ENCODE results near the gene KCNE1.

Gene KCNE1

GRCh38 chr21:34536311-34536710 is 24.3 kb upstream of the KCNE1 start:
- WGBS (ENCODE audit: insufficient coverage, insufficient read length): no CpG with 5 or more reads among the region's 8 CpGs
- no peaks in the 10 kb centered on the region for H3K27me3 ChIP-seq (ENCODE audit: control insufficient read depth, insufficient read depth, low read length)
- H3K27ac ChIP-seq (ENCODE audit: low read length): no peak overlapping the region
- H3K36me3 ChIP-seq (ENCODE audit: control insufficient read depth, insufficient read depth, low read length): no peaks in the 10 kb centered on the region
- H3K4me3 ChIP-seq (ENCODE audit: low read length): no peak overlapping the region
- H3K4me1 ChIP-seq (ENCODE audit: control insufficient read depth, insufficient read depth, low read length): no peaks in the 10 kb centered on the region; the same call in 1 of the 2 replicates
- DNase-seq (ENCODE audit: low read depth, low spot score): no peak
- no peaks in the 10 kb centered on the region for H3K9me3 ChIP-seq (ENCODE audit: control insufficient read depth, insufficient read depth, low read length)

GRCh38 chr21:34535886-34536285 is 23.9 kb upstream of the KCNE1 start:
- no peaks in the 10 kb centered on the region for H3K9me3 ChIP-seq (ENCODE audit: control insufficient read depth, insufficient read depth, low read length)
- DNase-seq (ENCODE audit: low read depth, low spot score): no peak
- no CpG with 5 or more reads among the region's 3 CpGs for WGBS (ENCODE audit: insufficient coverage, insufficient read length)
- peaks cover 1% of the 10 kb centered on the region; the same call in 1 of the 2 replicates for H3K4me1 ChIP-seq (ENCODE audit: control insufficient read depth, insufficient read depth, low read length)
- no peaks in the 10 kb centered on the region for H3K27me3 ChIP-seq (ENCODE audit: control insufficient read depth, insufficient read depth, low read length)
- no peak overlapping the region for H3K4me3 ChIP-seq (ENCODE audit: low read length)
- H3K27ac ChIP-seq (ENCODE audit: low read length): no peak overlapping the region
- H3K36me3 ChIP-seq (ENCODE audit: control insufficient read depth, insufficient read depth, low read length): no peaks in the 10 kb centered on the region

GRCh38 chr21:34534522-34534921 is 22.5 kb upstream of the KCNE1 start:
- Histone ChIP-seq H3K27me3 (ENCODE audit: control insufficient read depth, insufficient read depth, low read length) (no peaks in the 10 kb centered on the region), H3K9me3 (ENCODE audit: control insufficient read depth, insufficient read depth, low read length) (no peaks in the 10 kb centered on the region), H3K27ac (ENCODE audit: low read length) (no peak overlapping the region), H3K36me3 (ENCODE audit: control insufficient read depth, insufficient read depth, low read length) (no peaks in the 10 kb centered on the region), H3K4me3 (ENCODE audit: low read length) (no peak overlapping the region), H3K4me1 (ENCODE audit: control insufficient read depth, insufficient read depth, low read length) (peaks cover 1% of the 10 kb centered on the region; the same call in 1 of the 2 replicates)
- DNase-seq (ENCODE audit: low read depth, low spot score): no peak
- no CpG with 5 or more reads among the region's 4 CpGs for WGBS (ENCODE audit: insufficient coverage, insufficient read length)

DNA sequence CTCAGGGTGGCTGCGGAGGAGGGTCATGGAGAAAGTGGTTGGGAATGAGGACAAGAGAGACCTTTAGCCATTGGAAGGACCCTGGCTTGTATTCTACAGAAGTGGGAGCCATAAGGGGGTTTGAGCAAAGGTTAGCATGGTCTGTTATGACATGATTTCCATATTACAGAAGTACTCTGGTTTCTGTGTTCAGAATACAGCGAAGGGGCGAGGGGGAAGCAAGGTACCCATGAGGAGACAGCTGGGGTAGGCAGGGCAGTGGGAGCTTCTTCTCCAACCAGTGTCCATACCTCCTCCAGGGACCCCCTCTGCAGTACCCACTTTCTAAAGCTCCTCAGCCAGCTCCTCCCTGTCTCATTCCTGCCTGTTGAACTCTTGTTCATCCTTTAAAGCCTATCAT is 21.9 kb upstream of the KCNE1 start:
- DNase-seq (ENCODE audit: low read depth, low spot score): no peak
- Histone ChIP-seq H3K4me3 (ENCODE audit: low read length) (no peak overlapping the region), H3K36me3 (ENCODE audit: control insufficient read depth, insufficient read depth, low read length) (no peaks in the 10 kb centered on the region), H3K9me3 (ENCODE audit: control insufficient read depth, insufficient read depth, low read length) (no peaks in the 10 kb centered on the region), H3K27me3 (ENCODE audit: control insufficient read depth, insufficient read depth, low read length) (no peaks in the 10 kb centered on the region), H3K27ac (ENCODE audit: low read length) (no peak overlapping the region), H3K4me1 (ENCODE audit: control insufficient read depth, insufficient read depth, low read length) (peaks cover 1% of the 10 kb centered on the region; the same call in 1 of the 2 replicates)
- WGBS (ENCODE audit: insufficient coverage, insufficient read length): no CpG with 5 or more reads among the region's 3 CpGs

DNA sequence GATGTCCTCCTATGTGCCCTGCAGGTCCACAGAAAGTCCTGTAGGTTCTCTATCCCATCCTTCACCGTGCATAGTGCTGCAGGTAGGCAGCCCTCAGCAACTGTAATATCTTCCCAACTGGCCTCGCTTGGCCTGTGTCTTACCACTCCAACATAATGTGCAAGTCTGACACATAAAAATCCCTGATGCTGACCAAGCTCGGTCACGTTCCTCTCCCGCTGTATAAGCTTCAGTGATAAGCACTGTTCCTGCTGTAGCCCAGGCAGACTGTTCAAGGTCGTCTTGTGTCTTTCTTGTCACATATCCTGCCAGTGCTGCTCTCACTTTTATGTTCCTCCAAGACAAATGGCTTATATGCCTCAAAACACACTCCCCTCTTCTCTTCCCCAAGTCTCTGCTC is 19.4 kb upstream of the KCNE1 start:
- Histone ChIP-seq H3K27me3 (ENCODE audit: control insufficient read depth, insufficient read depth, low read length) (no peaks in the 10 kb centered on the region), H3K4me3 (ENCODE audit: low read length) (no peak overlapping the region), H3K36me3 (ENCODE audit: control insufficient read depth, insufficient read depth, low read length) (no peaks in the 10 kb centered on the region), H3K4me1 (ENCODE audit: control insufficient read depth, insufficient read depth, low read length) (peaks cover 1% of the 10 kb centered on the region; the same call in 1 of the 2 replicates), H3K27ac (ENCODE audit: low read length) (no peak overlapping the region), H3K9me3 (ENCODE audit: control insufficient read depth, insufficient read depth, low read length) (no peaks in the 10 kb centered on the region)
- no peak for DNase-seq (ENCODE audit: low read depth, low spot score)
- no CpG with 5 or more reads among the region's 6 CpGs for WGBS (ENCODE audit: insufficient coverage, insufficient read length)

DNA sequence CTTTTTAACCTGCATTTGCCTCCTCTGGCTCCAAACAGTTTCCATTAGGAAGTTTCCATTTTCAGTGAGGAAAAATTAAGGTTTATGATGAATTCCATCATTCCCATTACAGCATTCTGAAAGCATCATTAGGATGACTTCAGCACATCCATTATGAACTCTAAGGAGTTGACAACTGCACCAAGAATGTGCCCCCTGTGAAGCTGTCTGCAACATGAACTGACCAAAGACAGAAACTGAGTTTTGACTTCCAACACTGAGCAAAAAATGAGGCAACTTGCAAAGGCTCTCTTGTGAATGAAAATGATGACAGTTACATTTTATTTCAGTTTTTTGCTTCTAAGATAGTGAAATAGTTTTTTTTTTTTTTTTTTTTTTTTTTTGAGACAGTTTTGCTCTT is 18.3 kb upstream of the KCNE1 start:
- H3K4me3 ChIP-seq (ENCODE audit: low read length): no peak overlapping the region
- no peak overlapping the region for H3K27ac ChIP-seq (ENCODE audit: low read length)
- H3K27me3 ChIP-seq (ENCODE audit: control insufficient read depth, insufficient read depth, low read length): no peaks in the 10 kb centered on the region
- H3K4me1 ChIP-seq (ENCODE audit: control insufficient read depth, insufficient read depth, low read length): peaks cover 1% of the 10 kb centered on the region; the same call in 1 of the 2 replicates
- no peaks in the 10 kb centered on the region for H3K9me3 ChIP-seq (ENCODE audit: control insufficient read depth, insufficient read depth, low read length)
- no peaks in the 10 kb centered on the region for H3K36me3 ChIP-seq (ENCODE audit: control insufficient read depth, insufficient read depth, low read length)
- no peak for DNase-seq (ENCODE audit: low read depth, low spot score)

- Histone ChIP-seq H3K4me1 (ENCODE audit: control insufficient read depth, insufficient read depth, low read length) (peaks cover 1% of the 10 kb centered on the region), H3K36me3 (ENCODE audit: control insufficient read depth, insufficient read depth, low read length) (no peaks in the 10 kb centered on the region), H3K4me3 (ENCODE audit: low read length) (no peak overlapping the region), H3K27me3 (ENCODE audit: control insufficient read depth, insufficient read depth, low read length) (no peaks in the 10 kb centered on the region), H3K9me3 (ENCODE audit: control insufficient read depth, insufficient read depth, low read length) (no peaks in the 10 kb centered on the region), H3K27ac (ENCODE audit: low read length) (no peak overlapping the region)
- no CpG with 5 or more reads among the region's 3 CpGs for WGBS (ENCODE audit: insufficient coverage, insufficient read length)
- no peak for DNase-seq (ENCODE audit: low read depth, low spot score)
Observed at GRCh38 chr21:34528131-34528561, 16.1 kb upstream of the KCNE1 start.

DNA sequence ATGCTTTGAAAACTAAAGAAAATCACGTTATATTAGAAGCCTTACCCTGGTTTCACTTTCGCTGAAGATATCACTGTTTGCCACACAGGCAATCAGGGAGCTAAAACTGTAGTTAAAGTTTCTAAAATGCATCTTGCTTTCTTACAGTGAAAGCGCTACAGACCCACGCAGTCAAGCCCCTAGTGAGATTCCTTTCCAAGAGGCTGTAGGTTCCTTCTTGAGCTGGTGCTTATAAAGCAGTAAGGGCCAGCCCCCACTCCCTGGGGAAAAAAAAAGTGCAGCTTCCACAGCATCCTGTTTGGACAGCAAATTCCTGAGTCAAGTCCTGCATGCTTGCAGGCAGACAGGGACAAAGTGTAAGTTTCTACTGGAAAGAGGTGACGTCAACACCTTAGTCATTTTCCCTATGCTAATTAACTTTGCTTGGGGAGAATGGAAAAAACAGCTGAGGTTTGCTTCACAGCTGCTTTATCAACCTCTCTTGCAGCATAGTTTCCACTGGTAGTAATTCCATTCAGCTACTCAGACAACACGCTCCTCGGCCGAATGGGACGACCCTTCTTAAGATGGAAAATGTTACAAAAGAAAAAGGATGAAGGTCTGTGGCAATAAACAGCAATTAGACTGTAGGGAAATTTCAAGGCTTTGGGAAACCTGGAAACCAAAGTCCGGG is 14.7 kb upstream of the KCNE1 start:
- Histone ChIP-seq H3K4me3 (ENCODE audit: low read length) (no peak overlapping the region), H3K36me3 (ENCODE audit: control insufficient read depth, insufficient read depth, low read length) (no peaks in the 10 kb centered on the region), H3K27ac (ENCODE audit: low read length) (no peak overlapping the region), H3K4me1 (ENCODE audit: control insufficient read depth, insufficient read depth, low read length) (peaks cover 3% of the 10 kb centered on the region), H3K9me3 (ENCODE audit: control insufficient read depth, insufficient read depth, low read length) (no peaks in the 10 kb centered on the region), H3K27me3 (ENCODE audit: control insufficient read depth, insufficient read depth, low read length) (no peaks in the 10 kb centered on the region)
- no CpG with 5 or more reads among the region's 10 CpGs for WGBS (ENCODE audit: insufficient coverage, insufficient read length)
- no peak for DNase-seq (ENCODE audit: low read depth, low spot score)

- Histone ChIP-seq H3K4me3 (ENCODE audit: low read length) (no peak overlapping the region), H3K27ac (ENCODE audit: low read length) (no peak overlapping the region), H3K9me3 (ENCODE audit: control insufficient read depth, insufficient read depth, low read length) (no peaks in the 10 kb centered on the region), H3K36me3 (ENCODE audit: control insufficient read depth, insufficient read depth, low read length) (no peaks in the 10 kb centered on the region), H3K4me1 (ENCODE audit: control insufficient read depth, insufficient read depth, low read length) (peaks cover 2% of the 10 kb centered on the region), H3K27me3 (ENCODE audit: control insufficient read depth, insufficient read depth, low read length) (no peaks in the 10 kb centered on the region)
- WGBS (ENCODE audit: insufficient coverage, insufficient read length): 100% methylated on average over 2 of the region's 5 CpGs
- DNase-seq (ENCODE audit: low read depth, low spot score): no peak
Observed at GRCh38 chr21:34526241-34526617, 14.2 kb upstream of the KCNE1 start.

DNA sequence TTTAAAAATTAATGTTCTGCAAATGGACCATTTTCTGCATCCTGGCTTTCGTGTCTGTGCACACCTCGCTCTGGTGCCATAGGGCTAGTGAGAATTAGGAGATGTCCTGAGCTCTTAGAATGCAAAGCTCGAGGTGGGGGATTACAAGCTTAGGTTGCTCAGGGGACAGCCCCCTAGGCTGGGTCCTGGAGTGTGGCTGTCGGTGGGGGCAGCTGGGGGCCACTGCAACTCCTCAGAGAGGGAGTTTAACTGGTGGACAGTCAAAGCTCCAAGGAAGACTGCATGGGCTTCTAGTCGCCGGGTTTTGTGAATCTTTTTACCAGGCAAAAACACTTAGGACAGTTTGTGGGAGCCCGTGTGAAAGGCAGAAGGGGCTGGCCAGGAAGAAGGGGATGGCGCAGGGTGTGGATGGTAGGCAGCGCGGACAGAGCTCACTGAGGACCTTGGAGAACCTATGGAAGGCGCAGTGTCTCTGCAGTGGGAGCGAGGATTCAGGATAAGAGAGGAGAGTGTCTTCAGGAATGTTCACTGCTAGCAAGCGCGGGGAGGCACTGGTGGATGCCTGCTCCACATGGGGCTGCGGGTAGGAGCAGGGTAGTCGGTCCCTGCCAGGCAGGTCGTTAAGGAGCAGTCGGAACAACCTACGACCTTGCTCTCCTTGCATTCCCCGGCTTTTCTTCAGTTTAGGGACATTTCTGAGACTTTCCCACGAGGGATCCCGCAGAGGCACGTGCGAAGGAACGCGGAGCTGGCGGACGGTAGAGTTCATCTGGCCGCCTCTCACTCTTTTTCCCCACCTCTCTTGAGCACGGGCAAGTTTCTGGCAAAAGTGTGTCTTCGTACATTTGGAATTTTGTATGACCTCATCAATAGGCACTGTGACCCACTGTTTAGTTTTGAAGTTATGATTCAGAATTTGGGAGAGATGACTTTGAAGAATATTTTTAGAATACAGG is 12.9 kb upstream of the KCNE1 start:
- WGBS (ENCODE audit: insufficient coverage, insufficient read length): no CpG with 5 or more reads among the region's 31 CpGs
- no peaks in the 10 kb centered on the region for H3K36me3 ChIP-seq (ENCODE audit: control insufficient read depth, insufficient read depth, low read length)
- DNase-seq (ENCODE audit: low read depth, low spot score): no peak
- H3K4me1 ChIP-seq (ENCODE audit: control insufficient read depth, insufficient read depth, low read length): peaks cover 1% of the 10 kb centered on the region
- H3K27me3 ChIP-seq (ENCODE audit: control insufficient read depth, insufficient read depth, low read length): no peaks in the 10 kb centered on the region
- H3K27ac ChIP-seq (ENCODE audit: low read length): no peak overlapping the region
- H3K4me3 ChIP-seq (ENCODE audit: low read length): no peak overlapping the region
- no peaks in the 10 kb centered on the region for H3K9me3 ChIP-seq (ENCODE audit: control insufficient read depth, insufficient read depth, low read length)

All from iPS DF 6.9 (cell line).